ENCODE data around the gene YKT6. TPM values are rescaled to one million over a fixed set of nuclear protein-coding genes. Genes with fewer than 3 reads are reported as not detected.

The YKT6 gene
- total RNA-seq, 2 donors from 2014 or later = 63.5 to 68.4 TPM

DNA sequence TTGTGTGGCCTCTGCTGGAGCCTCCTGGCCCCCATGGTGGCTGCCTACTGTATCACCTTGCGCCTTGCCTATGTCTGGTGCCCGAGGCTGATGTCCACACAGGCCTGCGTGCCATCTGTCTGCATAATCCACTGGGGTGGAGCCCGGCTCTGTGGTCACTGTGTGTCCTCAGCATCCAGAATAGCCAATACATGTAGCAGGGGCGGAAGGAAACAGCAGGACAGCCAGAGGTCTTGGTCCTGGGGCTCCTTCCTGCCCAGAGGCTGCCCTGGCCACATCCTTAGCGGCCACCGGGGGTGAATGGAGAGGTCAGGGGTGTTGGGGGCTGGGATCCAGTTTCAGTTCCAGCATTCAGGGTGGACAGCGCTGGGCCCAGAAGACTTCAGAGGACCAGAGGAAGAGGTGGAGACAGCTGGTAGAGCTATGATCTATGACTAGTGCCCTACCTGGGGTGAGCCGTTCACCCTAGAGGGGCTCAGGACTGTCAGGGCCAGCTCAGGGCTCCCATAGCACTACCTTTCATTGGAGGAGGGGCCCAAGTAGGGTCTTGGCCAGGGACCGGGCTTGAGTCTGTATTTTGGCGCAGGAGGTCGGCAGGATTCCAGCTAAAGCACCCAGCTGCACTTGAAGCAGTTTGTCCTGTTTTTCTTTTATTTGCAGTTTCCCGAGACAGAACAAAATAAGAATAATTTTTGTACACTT is 15.9 kb downstream of the YKT6 start:
- H3K4me3 ChIP-seq = no peak overlapping the region
- DNase-seq (ENCODE audit: low spot score) = no peak
- no peaks in the 10 kb centered on the region for H3K4me1 ChIP-seq (replicated peaks)
- no peaks in the 10 kb centered on the region for H3K36me3 ChIP-seq
- H3K9me3 ChIP-seq = no peaks in the 10 kb centered on the region
- H3K27me3 ChIP-seq (replicated peaks; ENCODE audit: insufficient read depth) = no peaks in the 10 kb centered on the region
- WGBS = 66% methylated on average over 13 of the region's 13 CpGs
- intact Hi-C loops (cut with DNase I) = no loop called here
- no peak overlapping the region for H3K27ac ChIP-seq
- TF ChIP-seq POLR2A (IDR thresholded peaks at IDR 0.05) (no peak), POLR2AphosphoS5 (IDR thresholded peaks at IDR 0.05) (no peak)
- TF ChIP-seq, protein P1, sequence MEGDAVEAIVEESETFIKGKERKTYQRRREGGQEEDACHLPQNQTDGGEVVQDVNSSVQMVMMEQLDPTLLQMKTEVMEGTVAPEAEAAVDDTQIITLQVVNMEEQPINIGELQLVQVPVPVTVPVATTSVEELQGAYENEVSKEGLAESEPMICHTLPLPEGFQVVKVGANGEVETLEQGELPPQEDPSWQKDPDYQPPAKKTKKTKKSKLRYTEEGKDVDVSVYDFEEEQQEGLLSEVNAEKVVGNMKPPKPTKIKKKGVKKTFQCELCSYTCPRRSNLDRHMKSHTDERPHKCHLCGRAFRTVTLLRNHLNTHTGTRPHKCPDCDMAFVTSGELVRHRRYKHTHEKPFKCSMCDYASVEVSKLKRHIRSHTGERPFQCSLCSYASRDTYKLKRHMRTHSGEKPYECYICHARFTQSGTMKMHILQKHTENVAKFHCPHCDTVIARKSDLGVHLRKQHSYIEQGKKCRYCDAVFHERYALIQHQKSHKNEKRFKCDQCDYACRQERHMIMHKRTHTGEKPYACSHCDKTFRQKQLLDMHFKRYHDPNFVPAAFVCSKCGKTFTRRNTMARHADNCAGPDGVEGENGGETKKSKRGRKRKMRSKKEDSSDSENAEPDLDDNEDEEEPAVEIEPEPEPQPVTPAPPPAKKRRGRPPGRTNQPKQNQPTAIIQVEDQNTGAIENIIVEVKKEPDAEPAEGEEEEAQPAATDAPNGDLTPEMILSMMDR (IDR thresholded peaks at IDR 0.05) = no peak

DNA sequence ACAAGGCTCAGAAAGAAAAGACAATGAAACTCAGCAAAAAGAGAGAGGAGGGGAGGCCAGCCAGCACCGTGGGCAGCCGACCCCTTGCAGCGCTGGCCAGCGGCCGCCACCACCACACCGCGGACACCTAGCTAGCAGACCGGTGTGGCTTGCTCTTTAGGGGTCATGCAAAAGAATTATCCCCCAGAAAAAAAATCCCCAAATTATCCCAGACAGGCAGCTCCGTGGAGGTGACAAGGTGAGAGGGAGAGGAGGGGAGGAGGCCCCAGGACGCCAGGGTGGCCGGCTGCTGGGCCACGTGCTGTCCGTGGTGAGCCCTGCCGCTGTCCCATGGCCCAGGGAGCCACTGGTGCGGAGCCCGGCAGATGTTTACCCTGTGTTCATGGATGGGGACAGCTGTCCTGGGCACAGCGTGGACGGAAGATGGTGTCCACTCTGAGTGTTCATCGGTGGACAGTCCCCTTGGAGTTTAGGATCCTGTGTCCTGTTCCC is 16.5 kb downstream of the YKT6 start:
- no peak for DNase-seq (ENCODE audit: low spot score)
- intact Hi-C loops (cut with DNase I) = no loop called here
- no peak overlapping the region for H3K4me3 ChIP-seq

DNA sequence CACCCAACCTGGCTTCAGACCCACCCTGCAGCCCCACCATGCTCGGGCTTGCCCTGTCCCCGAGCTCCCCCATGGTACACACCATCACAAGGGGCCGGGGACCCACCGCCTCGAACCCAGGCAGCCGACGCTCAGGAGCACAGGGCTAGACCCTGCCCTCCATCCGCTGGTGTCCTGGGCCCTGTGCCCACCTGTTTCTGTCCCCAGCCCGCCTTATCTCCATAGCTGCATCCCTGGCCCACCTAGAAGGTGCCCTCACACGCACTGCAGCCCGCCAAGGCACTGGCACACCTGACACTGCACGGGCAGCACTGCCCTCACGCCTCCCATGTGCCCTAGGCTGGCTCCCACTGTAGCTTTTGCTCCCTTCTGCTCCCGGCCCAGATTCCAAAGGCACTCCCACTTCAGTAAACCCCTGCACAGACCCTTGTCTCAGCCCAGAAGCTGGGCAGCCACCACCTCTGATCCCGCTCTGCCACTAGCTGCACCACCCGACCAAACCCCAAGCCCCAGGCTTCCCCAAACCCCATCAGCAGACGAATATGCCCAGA is 17.1 kb downstream of the YKT6 start:
- H3K4me1 ChIP-seq (replicated peaks) = no peaks in the 10 kb centered on the region
- no peaks in the 10 kb centered on the region for H3K9me3 ChIP-seq
- no peak for DNase-seq (ENCODE audit: low spot score)
- no peak overlapping the region for H3K4me3 ChIP-seq
- H3K27ac ChIP-seq = no peak overlapping the region
- TF ChIP-seq POLR2A (IDR thresholded peaks at IDR 0.05) = no peak
- no peak for TF ChIP-seq POLR2AphosphoS5 (IDR thresholded peaks at IDR 0.05)
- TF ChIP-seq, protein P1 (IDR thresholded peaks at IDR 0.05) = no peak
- H3K27me3 ChIP-seq (replicated peaks; ENCODE audit: insufficient read depth) = no peaks in the 10 kb centered on the region
- WGBS = 67% methylated on average over 17 of the region's 17 CpGs
- intact Hi-C loops (cut with DNase I) = no loop called here
- H3K36me3 ChIP-seq = no peaks in the 10 kb centered on the region

More for the DNA sequence above, 16.5 kb downstream of the YKT6 start:
- Histone ChIP-seq H3K4me1 (replicated peaks) (no peaks in the 10 kb centered on the region), H3K9me3 (no peaks in the 10 kb centered on the region), H3K27me3 (replicated peaks; ENCODE audit: insufficient read depth) (no peaks in the 10 kb centered on the region), H3K36me3 (no peaks in the 10 kb centered on the region), H3K27ac (no peak overlapping the region)
- WGBS = 44% methylated on average over 19 of the region's 19 CpGs
- TF ChIP-seq, protein P1 (IDR thresholded peaks at IDR 0.05) = no peak
- TF ChIP-seq POLR2A (IDR thresholded peaks at IDR 0.05) (no peak), POLR2AphosphoS5 (IDR thresholded peaks at IDR 0.05) (no peak)

DNA sequence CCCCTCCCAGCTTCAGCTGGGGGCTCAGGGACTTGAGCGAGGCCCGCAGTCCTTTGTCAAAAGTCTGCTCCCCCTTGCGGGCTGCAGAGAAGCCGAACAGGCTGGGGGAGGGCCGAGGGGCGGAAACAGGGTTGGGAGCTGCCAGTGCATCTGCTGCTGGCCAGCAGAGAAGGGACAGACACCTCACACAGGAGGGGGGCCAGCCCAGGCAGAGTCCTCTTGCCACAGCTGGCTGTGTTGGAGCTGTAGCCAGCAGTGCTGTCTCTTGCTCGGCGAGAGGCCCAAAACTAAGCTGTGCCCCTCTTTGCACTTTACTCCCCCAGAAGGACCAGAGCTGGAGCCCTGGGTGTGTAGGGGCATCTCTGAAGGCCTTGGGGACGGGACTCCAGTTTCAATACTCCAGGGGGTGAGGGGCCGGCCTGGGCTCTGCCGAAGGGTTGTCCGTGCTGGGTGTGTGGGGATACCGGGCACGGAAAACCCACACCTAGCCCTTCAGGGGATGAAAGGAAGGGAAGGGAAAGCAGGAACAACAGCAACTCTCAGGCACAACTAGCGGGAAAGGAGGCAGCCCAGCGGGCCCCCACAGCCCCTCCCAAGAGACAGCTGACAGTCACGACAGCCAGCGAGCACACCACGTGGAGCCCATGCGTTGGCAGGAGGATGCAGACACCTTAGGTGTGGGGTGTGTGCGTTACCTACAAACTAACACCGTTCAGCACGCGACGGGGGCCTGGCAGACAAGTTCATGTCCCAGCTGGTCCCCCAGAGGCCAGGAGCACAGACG is 17.8 kb downstream of the YKT6 start:
- DNase-seq (ENCODE audit: low spot score) = no peak
- no peak overlapping the region for H3K27ac ChIP-seq

More for the DNA sequence above, 17.8 kb downstream of the YKT6 start:
- intact Hi-C loops (cut with DNase I) = no loop called here
- WGBS = 63% methylated on average over 22 of the region's 26 CpGs
- TF ChIP-seq, protein P1 (IDR thresholded peaks at IDR 0.05) = no peak
- no peak for TF ChIP-seq POLR2A (IDR thresholded peaks at IDR 0.05)
- TF ChIP-seq POLR2AphosphoS5 (IDR thresholded peaks at IDR 0.05) = no peak
- H3K4me3 ChIP-seq = no peak overlapping the region
- H3K27me3 ChIP-seq (replicated peaks; ENCODE audit: insufficient read depth) = no peaks in the 10 kb centered on the region
- H3K4me1 ChIP-seq (replicated peaks) = no peaks in the 10 kb centered on the region
- H3K36me3 ChIP-seq = no peaks in the 10 kb centered on the region
- H3K9me3 ChIP-seq = no peaks in the 10 kb centered on the region
